GM18909 (cell line): ENCODE measurements around the gene TSPO.
"Not testable (repeated sequence)": the region's sequence is repeated elsewhere in the genome, so short reads cannot be mapped to it uniquely, and the experiment has no call there.

Experiments used
- ATAC-seq: cut with Tn5 transposase; IDR thresholded peaks from one replicate; pipeline ENCODE4 v1.9.1; 2021; ENCODE audit warnings: mild to moderate bottlenecking; ENCODE audit not compliant: unreplicated experiment, poor library complexity

Gene TSPO

GRCh38 chr22:43129426-43130425 lies 21.6 kb upstream of the TSPO start:
- no peak for ATAC-seq

DNA sequence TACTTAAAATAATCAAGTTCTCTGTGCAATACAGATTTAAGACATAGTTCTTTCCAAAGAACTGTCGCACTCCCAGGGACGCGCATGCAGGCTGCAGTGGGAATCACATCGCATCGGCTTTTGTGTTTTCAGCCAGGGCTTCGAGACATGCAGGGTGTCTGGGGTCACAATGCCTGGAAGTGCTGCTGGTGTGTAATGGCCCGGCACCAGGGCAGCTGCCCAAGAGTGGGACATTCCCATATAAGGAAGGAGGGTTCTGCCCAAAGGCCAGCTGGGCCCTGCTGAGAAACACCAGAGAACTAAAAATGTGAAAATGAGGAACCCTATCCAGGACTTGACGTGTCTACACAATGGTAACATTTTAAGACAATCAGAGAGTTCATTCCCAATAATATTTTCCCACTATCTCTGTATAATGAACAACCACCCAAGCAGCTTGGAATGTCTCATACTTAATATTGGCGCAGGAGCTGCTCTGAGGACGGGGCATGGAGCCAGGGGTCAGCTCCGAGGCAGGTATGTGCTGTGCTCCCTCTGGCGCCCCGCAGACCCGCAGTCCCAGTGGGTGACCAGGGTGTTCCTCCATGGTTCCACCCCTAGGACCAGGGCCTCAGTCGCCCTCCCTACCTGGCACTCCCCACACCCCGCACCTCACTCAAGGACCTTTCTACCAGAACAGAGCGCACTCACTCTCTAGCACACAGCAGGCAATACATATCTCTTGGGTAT lies 19.4 kb upstream of the TSPO start:
- no peak for ATAC-seq

DNA sequence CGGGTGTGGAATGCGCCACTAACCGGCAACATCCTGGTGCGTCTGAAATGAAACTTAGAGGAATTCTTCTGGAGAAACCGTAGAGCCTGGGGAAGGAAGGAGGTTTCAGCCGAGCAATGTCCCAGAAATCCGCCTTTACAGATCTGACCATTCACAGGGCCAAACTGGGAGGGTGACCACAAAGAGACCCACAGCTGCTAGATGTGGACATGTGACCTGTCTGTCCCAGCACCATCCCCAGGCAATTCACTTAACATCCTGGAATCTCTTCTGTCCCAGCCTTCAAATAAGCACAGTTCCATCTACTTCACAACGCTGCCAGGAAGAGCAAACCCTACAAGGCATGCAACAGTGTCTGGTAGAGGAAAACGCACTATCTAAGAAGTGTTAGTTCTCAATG lies 18.0 kb upstream of the TSPO start:
- no peak for ATAC-seq

- no peak for ATAC-seq
Observed at GRCh38 chr22:43134553-43134952, 16.8 kb upstream of the TSPO start.

DNA sequence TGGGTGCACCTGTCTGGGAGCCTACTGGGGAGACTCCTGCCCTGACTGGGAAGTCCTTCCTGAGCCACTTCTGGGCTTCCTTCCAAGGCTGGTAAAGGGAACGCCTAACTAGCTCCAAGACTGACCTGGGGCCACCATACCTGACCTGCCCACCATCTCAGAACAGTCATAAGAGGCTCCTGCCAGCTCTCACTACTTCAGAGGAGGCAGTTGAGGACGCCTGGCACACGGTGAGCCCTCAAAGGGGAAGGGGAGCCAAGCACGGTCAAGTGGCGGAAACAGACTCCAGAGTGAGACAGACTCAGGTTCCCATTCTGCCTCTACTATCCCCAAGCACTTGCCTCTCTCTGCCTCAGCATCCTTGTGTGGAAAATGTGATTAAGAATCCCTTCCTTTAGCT lies 15.8 kb upstream of the TSPO start:
- ATAC-seq = no peak

GRCh38 chr22:43136255-43136654 lies 15.1 kb upstream of the TSPO start:
- ATAC-seq = no peak

- no peak for ATAC-seq
Observed at GRCh38 chr22:43136801-43137200, 14.6 kb upstream of the TSPO start.

DNA sequence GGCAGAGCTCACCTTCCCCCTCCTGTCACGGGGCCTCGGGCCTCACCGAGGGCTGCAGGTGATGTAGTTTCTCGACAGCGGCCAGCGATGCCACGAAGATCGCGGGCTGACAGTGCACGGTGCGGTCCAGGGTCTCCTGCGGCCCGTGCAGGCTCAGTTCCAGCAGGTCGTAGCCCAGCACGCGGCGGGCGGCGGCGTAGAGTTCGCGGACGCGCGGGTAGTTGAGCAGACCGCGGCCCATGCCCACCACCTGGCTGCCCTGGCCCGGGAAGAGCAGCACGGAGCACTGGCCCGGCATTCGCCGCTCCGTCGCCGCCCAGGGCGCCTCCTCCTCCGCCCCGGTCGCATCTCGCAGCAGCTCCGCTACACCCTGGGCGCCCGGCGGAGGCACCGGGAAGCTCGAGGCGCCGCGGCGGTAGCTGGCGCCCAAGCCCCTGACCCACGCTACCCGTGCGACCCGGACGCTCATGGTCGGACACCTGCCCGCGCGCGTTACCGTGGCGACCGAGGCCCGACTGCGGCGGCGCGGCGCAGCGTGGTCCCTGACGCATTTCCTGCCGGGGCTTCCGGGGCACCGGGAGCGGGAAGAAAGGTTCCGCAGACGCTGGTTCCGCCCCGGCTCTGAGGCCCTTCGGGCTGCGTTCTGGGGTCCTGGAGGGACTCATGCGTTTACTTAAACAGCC lies 8.3 kb upstream of the TSPO start, which contains the start of gene MCAT:
TSS of gene MCAT (minus strand) at position 519 of the 683 bp plus-strand sequence. CDS start at position 469, 50 bp downstream.
- peak; percentile 83 for ATAC-seq

- no peak for ATAC-seq
Observed at GRCh38 chr22:43144949-43145348, 6.4 kb upstream of the TSPO start.

DNA sequence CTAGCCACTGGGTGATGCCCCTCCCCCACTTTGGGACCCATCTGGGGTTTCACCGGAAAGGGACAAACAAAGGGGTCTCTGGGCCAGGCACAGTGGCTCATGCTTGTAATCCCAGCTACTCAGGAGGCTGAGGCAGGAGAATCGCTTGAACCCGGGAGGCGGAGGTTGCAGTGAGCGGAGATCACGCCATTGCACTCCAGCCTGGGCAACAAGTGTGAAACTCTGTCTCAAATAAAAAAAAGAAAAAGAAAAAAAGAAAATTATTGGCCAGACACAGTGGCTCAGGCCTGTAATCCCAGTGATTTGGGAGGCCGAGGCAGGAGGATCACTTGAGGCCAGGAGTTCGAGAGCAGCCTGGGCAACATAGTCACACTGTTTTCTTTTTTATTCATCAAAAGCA lies 6.0 kb upstream of the TSPO start:
- ATAC-seq = not testable (repeated sequence)

GRCh38 chr22:43146332-43146731 lies 5.0 kb upstream of the TSPO start:
- not testable (repeated sequence) for ATAC-seq

- no peak for ATAC-seq
Observed at GRCh38 chr22:43147821-43148220, 3.5 kb upstream of the TSPO start.

DNA sequence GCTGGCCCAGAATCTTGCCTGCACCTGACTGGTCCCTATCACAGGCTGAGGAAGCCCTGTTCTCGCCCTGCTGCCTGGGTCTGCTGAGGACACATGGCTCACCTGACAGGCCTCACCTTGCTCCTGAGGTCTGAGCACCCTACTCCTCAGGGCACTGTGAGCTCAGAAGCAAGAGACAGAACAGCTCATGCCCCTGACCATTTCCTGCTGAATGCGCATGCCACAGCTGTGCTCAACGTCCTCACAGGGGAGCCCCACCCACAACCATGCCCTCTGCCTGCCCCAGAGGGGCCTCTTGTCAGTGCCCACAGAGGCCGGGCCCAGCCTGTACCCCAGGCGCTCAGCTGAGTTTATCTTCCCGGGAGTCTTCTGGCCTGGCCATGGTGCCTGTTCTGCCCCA lies 2.8 kb upstream of the TSPO start:
- ATAC-seq = no peak

- no peak for ATAC-seq
Observed at GRCh38 chr22:43150731-43151206, 590 bp upstream of the TSPO start.

DNA sequence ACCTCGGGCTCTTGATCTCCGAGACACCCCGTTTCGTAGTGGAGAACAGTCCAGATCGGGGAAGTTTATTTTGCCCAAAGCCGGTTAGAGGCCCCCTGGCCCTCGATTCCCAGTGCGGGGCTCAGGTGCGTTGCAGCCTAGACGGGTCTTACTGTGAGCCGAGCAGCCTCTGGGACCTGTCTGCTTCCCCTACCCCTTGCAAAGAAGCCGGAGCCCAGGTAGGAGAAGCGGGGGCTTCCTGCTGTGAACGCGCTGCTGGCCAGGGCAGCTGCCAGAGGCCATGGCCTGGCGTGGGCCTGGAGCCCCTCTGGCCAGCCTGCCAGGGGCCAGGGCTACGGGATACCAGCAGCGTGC lies 621 bp downstream of the TSPO start:
- ATAC-seq = no peak

GRCh38 chr22:43152357-43153071 lies 1.2 kb downstream of the TSPO start:
- no peak for ATAC-seq

DNA sequence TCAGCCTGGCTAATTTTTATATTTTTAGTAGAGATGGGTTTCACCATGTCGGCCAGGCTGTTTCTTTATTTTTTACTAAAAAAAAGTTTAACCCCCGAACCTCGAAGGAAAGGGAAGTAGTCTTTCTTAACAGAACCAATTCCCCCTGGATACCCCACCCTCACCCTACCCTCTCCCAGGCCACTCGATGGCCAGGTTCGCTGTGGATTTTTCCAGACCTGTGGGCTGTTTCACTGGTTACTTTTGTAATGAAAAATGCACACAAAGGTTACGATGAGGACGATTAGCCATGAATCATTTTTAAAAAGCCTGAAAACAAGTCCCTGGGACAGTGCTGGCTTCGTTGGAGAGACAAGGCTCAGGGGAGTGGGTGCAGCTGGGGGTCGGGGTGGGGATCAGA lies 2.5 kb downstream of the TSPO start:
- no peak for ATAC-seq

DNA sequence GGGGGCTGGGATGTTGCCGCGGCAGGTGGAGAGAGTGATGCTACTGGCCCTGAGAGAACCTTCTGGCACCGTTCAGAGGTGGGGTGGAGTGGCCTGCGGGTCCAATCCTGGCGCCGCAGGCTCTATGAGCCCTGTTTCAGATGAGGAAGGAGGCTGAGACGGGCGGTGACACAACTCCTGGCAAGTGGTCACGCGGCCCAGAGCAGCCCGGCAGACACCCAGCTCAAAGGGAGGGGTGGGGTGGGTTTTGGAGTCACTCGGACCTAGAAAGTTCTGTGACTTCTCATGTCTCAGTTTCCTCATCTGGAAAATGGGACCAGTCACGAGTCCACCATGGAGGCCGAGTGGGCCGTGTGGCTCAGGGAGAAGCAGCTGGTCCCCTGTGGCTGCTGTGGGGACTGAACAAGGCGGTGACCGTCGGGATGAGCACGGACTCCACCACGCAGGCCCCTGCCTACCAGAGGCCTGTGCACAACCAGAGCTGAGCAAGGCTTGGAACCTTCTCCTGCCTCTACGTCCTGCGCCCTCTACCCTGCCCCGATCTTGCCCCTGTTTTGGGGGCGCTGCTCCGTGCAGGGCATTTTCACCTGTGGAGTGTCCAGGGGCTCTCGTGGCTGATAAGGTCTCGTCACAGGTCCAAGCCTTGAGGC lies 3.7 kb downstream of the TSPO start:
- ATAC-seq = no peak

- ATAC-seq = no peak
Observed at GRCh38 chr22:43155789-43156188, 4.4 kb downstream of the TSPO start.

GRCh38 chr22:43156413-43156812 lies 5.1 kb downstream of the TSPO start:
- ATAC-seq = no peak
